GM18526 (cell line): ENCODE data around the gene ARHGEF2.
A peak's percentile ranks its signal among the peaks of the same experiment; 100 is the strongest.

Experiments
- POLR2A ChIP-seq: IDR thresholded peaks from 3 replicates; pipeline ENCODE4 v1.6.1; 2011; ENCODE audit not compliant: insufficient read length; ENCODE audit errors: extremely low read depth

Gene ARHGEF2

DNA sequence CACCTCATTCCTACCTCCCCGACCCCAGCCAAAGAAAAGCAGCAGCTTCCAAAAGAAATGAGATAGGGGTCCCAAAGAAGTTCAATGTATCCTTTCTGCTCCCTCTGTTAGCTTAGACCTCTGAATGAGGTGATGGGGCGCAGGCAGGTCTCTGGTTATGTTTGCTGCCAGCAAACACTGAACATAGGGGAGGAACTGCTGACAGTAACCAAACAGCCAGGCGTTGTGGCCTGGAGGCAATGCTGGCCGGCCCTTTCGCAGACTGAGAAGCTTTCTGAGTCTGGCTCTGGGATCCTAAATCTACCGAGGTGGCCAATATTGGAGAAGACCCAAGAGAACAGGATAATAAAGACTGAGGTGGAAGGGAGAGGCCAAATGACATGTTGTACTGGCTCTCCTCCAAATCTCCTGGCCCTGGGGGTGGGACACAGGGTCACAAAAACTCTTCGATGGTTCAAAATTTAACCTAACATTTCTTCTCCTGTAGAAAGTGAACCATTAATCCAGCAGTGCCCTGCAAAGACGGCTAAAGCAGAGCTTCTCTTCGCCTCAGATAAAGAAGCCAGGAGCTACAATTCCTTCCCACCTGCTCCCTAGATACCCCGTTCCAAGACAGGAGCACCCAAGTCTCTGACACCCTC is 22.8 kb upstream of the ARHGEF2 start:
- TF ChIP-seq POLR2A = no peak

DNA sequence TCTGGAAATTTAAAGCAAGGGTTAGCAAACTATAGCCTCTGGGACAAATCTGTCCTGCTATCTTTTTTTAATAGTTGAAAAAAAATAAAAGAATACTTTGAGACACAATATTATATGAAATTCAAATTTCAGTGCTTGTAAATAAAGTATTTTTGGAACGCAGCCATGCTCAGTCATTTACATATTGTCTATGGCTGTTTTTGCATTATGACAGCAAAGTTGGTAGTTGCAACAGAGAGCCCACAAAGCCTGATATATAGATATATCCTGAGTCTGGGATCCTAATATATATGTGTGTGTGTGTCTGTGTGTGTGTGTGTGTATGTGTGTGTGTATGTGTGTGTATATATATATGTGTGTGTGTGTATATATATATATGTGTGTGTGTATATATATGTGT is 21.6 kb upstream of the ARHGEF2 start:
- TF ChIP-seq POLR2A = no peak

DNA sequence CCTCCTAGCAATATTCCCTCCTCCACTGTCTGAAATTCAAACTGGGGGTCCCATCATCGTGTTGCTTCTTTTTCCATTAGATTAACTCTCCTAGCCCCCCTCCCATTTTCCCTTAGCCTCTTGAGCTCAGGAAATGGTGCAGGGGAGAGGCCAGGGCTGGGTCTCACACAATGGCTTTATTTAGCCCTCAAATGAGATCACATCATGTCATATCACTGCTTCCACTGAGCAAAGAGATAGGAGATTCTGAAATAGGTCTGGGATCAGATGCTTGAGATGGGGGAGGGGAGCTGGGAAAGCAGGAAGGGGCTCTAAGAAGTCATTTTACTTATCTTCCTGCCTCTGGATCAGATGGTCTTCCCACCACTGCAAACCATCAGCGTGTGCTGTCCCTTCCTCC is 17.8 kb upstream of the ARHGEF2 start:
- TF ChIP-seq POLR2A = no peak

DNA sequence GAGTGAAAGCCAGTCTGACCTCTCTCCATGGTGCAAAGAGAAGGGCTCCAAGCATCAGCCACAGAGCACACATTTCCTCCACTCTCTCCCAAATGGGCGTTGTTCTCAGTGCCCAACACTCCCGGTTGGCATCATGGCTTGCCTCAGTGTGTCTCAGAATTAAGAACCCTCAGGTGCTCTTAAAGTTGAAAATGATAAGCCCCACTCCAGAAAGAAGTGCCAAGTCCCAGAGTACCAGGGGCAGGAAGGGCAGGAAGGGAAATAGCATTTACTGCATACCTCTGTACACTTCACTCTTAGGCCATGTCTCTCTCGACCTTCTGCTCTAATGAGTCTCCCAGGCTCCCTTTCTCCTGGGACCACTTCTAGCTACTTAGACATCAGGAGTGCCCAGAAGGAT is 15.2 kb upstream of the ARHGEF2 start:
- no peak for TF ChIP-seq POLR2A

DNA sequence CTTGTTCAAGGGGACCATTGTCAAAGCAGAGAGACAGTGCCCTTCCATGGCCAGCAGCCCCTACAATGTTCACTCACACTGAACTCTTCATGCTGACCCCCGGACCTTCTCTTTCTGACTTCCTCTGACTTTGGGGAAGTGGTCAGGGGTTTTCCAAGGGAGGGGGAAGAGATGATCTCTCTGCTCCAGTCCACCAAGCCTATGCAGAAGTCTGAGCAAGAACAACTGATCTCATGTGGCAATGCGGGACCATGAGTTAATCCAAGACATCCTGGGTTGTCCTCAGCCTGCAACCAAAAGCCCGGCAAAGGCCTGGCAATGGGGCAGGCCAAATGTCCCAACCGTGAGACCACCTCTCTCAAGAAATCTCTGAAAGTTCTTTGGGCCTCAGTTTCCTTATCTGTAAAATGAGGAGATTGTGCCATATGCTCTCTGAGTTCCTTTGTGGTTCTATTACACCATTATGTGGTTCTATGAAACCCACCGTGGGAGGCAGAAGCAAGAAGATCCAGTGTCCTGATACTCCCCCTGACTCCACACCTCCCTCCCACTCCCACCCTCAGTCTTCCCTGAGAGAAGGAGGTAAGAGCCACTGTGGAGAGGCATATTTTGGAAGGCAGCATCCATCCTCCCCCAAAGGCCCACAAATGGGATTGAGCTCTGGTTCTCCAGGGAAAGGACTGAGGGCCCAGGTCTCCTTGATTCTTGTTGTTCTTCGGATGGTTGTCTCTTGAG is 11.8 kb upstream of the ARHGEF2 start:
- no peak for TF ChIP-seq POLR2A

DNA sequence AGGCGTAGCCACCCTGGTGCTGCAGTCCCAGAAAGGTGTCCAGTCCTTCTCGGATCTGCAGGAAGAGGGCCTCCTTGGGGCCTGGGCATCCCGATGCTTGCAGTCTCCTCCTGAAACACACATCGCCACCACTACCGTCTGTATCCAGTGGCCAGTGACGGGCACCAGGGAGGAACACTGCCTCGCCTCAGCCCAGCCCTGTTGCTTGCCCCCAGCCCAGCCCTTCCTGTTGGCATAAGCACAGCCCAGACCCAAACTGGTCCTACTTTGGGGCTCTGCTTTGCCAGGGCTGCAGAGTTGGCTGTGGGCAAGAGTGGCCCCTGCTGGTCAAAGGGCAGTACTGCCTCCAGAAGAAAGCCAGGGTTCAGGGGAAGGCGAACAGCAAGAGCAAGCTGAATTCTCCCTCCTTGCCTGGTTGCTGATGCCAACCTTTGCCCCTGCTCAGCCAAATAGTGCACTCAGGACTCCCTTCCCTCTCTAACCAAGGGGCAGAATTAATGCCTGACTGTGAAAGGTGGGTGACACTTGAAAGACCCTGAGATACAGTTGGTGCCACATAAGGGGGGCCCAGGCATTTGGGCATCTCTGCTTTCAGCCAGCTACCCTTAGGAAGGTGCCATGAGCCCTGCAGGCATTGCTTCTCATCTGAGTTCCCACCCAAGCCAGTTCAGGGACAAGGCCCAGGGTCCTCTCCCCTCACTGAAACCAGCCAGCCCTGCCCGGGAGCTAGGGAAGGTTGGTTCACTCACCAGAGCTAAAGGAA is 11.1 kb upstream of the ARHGEF2 start:
- no peak for TF ChIP-seq POLR2A

DNA sequence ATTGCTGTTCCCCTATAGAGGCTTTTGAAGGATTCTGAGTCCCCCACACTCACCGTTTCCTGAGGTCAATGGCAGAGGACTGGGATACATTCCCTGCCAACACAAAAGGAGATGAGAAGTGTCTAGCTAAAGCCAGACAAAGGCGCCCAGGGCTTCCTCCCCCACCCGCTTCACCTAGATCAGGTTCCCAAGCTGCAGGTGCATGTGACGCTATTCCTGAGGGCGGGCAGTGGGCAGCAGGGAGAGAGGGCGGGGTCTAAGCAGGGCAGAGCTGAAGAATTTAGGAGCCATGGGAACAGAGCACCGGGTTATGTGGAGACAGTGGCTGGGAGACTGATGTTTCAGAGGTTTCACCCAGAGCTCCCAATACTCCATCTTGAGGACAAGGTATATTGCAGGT is 6.0 kb upstream of the ARHGEF2 start:
- TF ChIP-seq POLR2A = no peak

DNA sequence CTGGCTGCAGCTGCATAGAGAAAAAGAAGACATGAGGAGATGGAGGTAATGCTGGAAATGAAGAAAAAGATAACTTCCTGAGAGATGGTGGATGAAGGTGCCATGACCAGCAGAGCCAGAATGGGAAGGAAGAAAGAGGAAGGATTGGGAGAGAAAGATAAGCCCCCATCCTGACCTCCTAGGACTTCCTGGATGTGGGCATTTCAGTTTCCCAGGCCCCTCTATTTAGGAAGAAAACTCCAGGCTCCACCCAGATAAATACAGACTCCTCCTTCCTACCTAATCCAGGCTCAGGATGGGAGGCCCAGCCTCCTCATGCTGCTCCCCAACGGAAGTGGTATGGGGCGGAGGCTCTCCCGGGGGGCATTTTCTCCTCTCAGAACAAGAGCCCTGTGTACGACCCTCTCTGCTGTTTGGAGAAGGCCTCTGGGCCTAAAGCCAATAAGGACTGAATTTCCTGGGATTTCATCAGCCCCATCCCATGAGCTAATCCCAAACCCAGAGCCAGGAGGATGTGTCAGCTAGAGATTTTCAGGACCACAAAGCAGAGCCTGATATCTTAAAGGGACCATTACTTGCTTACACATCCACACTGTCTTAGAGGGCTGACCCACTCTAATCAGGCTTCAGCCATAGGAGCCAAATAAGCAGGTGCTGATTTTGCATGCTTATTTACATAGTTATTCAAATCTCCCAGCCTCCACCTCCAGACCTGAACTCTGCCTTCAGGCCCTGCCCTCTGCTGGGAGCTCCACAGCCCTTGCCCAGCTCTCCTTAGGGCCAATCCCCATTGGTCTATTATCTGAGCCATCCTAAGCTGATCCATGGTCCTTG is 5.1 kb upstream of the ARHGEF2 start:
- TF ChIP-seq POLR2A = peak; percentile 7

DNA sequence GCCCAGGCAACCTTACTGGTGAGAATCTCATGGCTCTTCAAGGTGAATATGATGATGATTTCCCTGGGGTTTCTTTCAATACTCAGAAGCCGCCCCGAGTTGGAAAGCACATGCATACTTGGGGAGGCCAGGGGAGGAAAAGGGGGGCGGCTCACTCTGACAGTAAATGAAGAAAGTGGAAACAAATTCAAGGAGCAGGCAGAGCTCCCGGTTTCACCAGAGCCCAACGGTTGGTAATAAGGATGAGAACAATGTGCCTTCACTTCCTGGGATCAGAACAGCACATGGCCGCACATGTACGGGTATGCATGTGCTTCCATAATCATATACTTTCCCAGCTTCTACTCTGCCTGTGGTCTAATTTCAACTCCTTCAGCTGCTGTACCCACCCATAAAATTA is 3.8 kb upstream of the ARHGEF2 start:
- TF ChIP-seq POLR2A = no peak

DNA sequence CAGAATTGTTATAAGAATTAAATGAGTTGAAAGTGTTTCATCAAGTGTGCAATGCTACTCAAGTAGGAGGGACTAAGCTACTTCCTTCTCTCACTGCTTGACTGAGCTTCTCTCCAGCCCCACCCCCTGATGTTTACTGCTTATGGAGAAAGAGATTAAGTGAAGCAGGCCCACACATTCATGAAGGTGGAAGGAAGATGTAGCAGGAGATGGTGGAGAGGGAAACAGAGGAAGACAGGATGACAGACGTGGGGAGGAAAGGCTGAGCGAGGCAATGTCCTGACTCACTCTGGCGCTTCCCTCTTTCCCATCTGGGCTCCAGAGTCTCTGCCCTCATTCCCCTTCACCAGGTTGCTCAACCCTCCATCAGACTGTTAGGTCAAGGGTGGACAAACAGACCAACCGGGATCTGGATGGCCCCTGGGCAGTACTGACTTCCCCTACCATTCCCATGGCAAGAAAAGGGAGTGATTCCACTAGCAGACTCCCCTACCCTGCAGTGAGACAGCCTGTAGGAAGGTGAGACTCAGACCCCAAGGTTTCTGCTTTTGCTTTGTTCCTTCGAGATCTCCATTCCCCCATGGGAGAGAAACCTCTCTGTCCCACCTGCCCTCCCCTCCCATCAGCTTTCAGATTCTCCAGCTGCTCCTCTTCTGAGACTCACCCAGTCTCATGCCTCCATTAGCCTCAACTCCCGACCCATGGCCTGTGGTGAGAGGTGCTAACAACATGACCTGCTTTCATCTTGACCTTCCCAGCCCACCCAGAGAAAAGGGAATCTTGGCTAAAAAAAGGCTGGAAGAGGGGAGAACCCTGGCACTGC is 3.1 kb upstream of the ARHGEF2 start:
- TF ChIP-seq POLR2A = no peak

DNA sequence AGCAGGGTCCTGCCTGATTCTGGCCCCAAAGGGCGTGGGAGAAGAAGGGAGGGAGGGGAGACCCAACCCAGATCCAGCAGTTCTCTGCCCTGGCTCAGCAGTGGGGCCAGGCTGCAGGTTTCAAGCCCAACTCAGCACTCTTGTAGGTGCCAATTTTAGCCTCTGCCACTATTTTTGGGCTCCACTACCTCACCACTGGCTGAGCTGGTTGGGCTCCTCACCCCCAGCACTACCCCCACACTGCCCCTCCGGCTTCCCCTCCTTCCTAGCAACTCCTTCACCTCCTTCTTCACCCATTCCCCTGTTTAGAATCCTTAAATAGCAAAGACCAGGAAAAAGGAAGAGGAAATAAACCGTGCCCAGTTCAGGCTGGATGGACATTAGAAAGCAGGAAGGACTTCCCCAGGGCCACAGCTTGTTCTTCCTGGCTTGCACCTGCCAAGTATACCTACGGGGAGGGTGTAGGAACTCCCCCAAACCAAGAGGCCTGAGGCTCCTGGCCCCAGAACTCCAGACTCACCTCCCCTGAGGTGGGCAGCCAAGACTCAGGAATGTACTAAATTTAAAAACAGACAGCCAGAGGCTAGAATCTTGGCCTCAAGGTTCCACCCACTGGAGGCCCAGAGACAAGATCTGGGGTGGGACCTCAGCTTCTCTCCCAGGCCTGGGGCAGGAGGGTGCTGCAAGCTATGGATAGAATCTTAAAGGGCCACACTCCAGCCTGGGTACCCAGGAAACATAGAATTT is 1.4 kb upstream of the ARHGEF2 start:
- TF ChIP-seq POLR2A = peak; percentile 7

DNA sequence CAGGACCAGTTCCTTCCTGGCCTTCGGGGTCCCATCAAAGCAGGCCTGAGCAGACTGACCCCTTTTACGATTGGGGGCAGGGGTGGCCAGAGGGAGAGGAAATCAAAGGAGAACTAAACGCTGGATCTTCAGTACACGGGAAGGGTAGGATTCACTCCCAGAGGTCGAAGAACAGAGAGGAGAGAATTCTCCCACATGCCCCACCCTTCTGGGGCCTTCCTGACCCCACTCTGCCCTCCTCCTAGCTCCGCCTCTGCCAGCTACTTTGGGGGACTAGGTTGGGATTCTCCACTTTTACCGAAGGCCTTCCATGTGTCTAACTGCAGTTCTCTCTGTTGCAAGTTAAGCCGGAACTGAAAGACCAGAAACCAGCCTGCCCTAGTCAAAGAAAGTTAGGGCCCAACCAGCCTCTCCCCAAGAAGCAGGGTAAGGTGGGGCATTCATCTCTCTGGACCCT is 654 bp upstream of the ARHGEF2 start:
- peak; percentile 39 for TF ChIP-seq POLR2A

DNA sequence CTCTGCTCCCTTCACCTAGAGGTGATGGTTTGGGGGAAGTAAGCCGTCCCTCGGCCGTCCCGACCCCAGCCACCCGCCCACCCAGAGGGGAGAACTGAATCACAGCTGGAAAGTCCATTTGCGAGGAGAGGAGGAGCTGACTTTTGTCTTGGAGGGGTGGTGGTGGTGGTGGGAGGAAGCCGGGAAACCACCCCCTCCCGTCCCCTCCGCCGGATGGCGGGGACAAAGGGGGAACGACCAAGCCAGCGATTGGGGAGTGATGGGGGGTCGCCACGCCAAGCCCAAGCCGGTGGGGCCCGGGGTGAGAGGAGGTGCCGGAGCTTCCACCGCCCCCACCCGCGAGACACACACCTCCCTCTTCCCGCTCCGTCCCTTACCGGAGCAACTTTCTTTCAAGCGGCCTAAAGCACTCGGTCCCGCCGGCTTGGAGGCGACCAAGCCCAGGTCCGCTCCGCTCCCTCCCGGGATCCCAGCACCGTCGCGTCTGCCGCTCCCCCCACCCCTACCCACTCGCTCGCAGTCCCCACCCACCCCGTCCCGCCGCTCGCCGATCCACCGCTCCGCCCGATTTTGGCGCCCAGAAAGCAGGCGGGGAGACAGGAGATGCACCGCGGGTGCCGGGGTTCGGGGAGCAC is 540 bp downstream of the ARHGEF2 start:
- no peak for TF ChIP-seq POLR2A
